Peyer's patch (tissue), 4 donors: ENCODE data around the gene GSDMA. TPM values are rescaled to one million over a fixed set of nuclear protein-coding genes. Genes with fewer than 3 reads are reported as not detected.
A peak's percentile ranks its signal among the peaks of the same experiment; 100 is the strongest.

Experiments used
- DNase-seq, 3 donors: peaks; one replicate each; pipeline ENCODE4 v3.0.0-alpha.2; 2017 to 2019
- H3K27ac ChIP-seq, 4 donors: fragments of 200-600 bp; sonication (generic); one replicate each; pipeline ENCODE4 v1.5.1; 2016 to 2019
- H3K27me3 ChIP-seq, 2 donors: fragments of 200-600 bp; sonication (generic); one replicate each; pipeline ENCODE4 v1.5.1; 2019
- H3K36me3 ChIP-seq, 3 donors: fragments of 200-600 bp; sonication (generic); one replicate each; pipeline ENCODE4 v1.5.1; 2016 to 2019
- H3K4me1 ChIP-seq, 4 donors: fragments of 200-600 bp; sonication (generic); one replicate each; pipeline ENCODE4 v1.5.1; 2016 to 2019
- H3K4me3 ChIP-seq, 4 donors: fragments of 200-600 bp; sonication (generic); 1 replicate in 3 of 4; 2 replicates in 1 of 4; pipeline ENCODE4 v1.5.1; 2016 to 2019; ENCODE audit warnings: mild to moderate bottlenecking in 1 of 4
- H3K9me3 ChIP-seq, 4 donors: fragments of 200-600 bp; sonication (generic); one replicate each; pipeline ENCODE4 v1.5.1; 2016 to 2019; ENCODE audit warnings: mild to moderate bottlenecking in 1 of 4
- POLR2A ChIP-seq, 2 donors: fragments of 450-650 bp; IDR thresholded peaks; one replicate each; pipeline ENCODE4 v1.5.1; 2017; ENCODE audit warnings: antibody characterized with exemption in 2 of 2, mild to moderate bottlenecking in 2 of 2, moderate library complexity in 2 of 2
- total RNA-seq, 4 donors: library from RNA; depleted of rRNA; stranded (reverse); fragments of >200 nt; gene quantifications; one replicate each; pipeline ENCODE4 v1.1.0, GENCODE V29; 2016
- TF ChIP-seq, protein P1 (sequence below), 6 experiments: fragments of 450-650 bp in 4 of 6; fragments of 200-600 bp in 2 of 6; sonication (generic) in 1 of 6; IDR thresholded peaks; one replicate each; pipeline ENCODE4 v1.5.1; 2017 to 2019; ENCODE audit warnings: antibody characterized with exemption in 6 of 6, mild to moderate bottlenecking in 3 of 6, moderate library complexity in 1 of 6

Gene GSDMA, protein sequence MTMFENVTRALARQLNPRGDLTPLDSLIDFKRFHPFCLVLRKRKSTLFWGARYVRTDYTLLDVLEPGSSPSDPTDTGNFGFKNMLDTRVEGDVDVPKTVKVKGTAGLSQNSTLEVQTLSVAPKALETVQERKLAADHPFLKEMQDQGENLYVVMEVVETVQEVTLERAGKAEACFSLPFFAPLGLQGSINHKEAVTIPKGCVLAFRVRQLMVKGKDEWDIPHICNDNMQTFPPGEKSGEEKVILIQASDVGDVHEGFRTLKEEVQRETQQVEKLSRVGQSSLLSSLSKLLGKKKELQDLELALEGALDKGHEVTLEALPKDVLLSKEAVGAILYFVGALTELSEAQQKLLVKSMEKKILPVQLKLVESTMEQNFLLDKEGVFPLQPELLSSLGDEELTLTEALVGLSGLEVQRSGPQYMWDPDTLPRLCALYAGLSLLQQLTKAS
- 1 to 10 TPM in 2 of 4 donors, not detected in 2; 1.6 to 3.3 TPM for total RNA-seq

GRCh38 chr17:39962642-39963220, at the start of gene GSDMA:
Gene GSDMA, plus strand, starts transcription at chr17:39963004. Its CDS starts 2,684 bp downstream, at chr17:39965688.
- Histone ChIP-seq H3K36me3 (no peaks in the 10 kb centered on the region), H3K27ac (no peak within 1 kb of the TSS), H3K4me3 (no peak within 1 kb of the TSS), H3K4me1 (no peaks in the 10 kb centered on the region), H3K27me3 (no peaks in the 10 kb centered on the region), H3K9me3 (no peaks in the 10 kb centered on the region)
- DNase-seq, result no peak
- TF ChIP-seq POLR2A (IDR thresholded peaks at IDR 0.05), result no peak
- TF ChIP-seq, protein P1, sequence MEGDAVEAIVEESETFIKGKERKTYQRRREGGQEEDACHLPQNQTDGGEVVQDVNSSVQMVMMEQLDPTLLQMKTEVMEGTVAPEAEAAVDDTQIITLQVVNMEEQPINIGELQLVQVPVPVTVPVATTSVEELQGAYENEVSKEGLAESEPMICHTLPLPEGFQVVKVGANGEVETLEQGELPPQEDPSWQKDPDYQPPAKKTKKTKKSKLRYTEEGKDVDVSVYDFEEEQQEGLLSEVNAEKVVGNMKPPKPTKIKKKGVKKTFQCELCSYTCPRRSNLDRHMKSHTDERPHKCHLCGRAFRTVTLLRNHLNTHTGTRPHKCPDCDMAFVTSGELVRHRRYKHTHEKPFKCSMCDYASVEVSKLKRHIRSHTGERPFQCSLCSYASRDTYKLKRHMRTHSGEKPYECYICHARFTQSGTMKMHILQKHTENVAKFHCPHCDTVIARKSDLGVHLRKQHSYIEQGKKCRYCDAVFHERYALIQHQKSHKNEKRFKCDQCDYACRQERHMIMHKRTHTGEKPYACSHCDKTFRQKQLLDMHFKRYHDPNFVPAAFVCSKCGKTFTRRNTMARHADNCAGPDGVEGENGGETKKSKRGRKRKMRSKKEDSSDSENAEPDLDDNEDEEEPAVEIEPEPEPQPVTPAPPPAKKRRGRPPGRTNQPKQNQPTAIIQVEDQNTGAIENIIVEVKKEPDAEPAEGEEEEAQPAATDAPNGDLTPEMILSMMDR (IDR thresholded peaks at IDR 0.05), result no peak

DNA sequence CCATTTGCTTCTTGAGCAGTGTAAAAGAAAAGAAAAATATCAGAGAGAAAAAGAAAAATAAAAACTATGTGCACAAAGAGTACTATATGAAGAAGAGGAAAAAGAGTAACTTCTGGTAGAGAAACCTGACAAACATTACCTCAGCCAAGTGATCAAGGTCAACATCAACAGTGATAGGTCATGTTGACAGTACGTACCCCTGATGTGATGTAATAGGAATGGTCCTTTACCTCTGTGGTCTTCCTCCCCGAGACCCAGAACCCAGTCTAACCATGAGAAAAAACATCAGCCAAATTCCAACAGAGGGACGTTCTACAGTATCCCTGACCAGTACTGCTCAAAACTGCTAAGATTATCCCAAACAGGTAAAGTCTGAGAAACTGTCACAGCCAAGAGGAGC, 48.8 kb upstream of the GSDMA start:
- Histone ChIP-seq H3K4me1 (peaks cover 0 to 10% (median 0%) of the 10 kb centered on the region in 4 donors), H3K4me3 (no peak overlapping the region), H3K36me3 (peaks cover 0 to 41% (median 0%) of the 10 kb centered on the region in 3 donors), H3K27me3 (no peaks in the 10 kb centered on the region), H3K27ac (no peak overlapping the region), H3K9me3 (no peaks in the 10 kb centered on the region)
- TF ChIP-seq, protein P1 (IDR thresholded peaks at IDR 0.05), result no peak
- no peak for TF ChIP-seq POLR2A (IDR thresholded peaks at IDR 0.05)
- DNase-seq, result no peak

GRCh38 chr17:39915559-39915958, 47.2 kb upstream of the GSDMA start:
- peak overlapping the region in 2 of 4 donors; percentile 15 to 89 for H3K27ac ChIP-seq
- TF ChIP-seq, protein P1 (IDR thresholded peaks at IDR 0.05), result no peak
- no peak for TF ChIP-seq POLR2A (IDR thresholded peaks at IDR 0.05)

DNA sequence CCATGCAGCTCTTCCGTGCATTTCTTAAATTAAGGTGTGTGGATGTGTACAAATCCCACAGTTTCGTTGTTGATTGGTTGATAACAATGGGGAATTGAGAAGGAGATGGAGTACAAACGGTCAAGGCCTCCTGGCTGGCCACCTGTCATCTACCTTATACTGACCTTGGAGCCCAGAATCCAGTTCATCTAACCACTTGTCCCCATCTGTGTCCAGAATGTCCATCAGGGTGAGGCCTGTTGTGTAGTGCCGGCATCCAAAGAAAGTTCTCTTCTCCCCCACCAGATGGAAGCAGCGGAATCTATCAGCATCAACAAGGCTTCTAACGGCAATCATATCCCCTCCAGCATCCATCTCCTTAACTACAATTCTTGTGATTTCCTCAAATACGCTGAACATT, 45.9 kb upstream of the GSDMA start:
- Histone ChIP-seq H3K36me3 (peaks cover 0 to 36% (median 0%) of the 10 kb centered on the region in 3 donors), H3K27ac (peak overlapping the region in 3 of 4 donors; percentile 41 to 89 (median 86)), H3K4me1 (peaks cover 0 to 25% (median 0%) of the 10 kb centered on the region in 4 donors), H3K9me3 (no peaks in the 10 kb centered on the region), H3K27me3 (no peaks in the 10 kb centered on the region), H3K4me3 (peak overlapping the region in 2 of 4 donors; percentile 44 to 49)
- DNase-seq, result peak in 1 of 3 donors; percentile 20
- TF ChIP-seq, protein P1 (IDR thresholded peaks at IDR 0.05), result peak in 1 of 6 experiments; percentile 17
- no peak for TF ChIP-seq POLR2A (IDR thresholded peaks at IDR 0.05)

More at GRCh38 chr17:39915559-39915958, 47.2 kb upstream of the GSDMA start:
- H3K4me3 ChIP-seq, result peak overlapping the region in 1 of 4 donors; percentile 44
- H3K36me3 ChIP-seq, result peaks cover 0 to 28% (median 0%) of the 10 kb centered on the region in 3 donors
- no peak for DNase-seq
- no peaks in the 10 kb centered on the region for H3K9me3 ChIP-seq
- H3K27me3 ChIP-seq, result no peaks in the 10 kb centered on the region
- peaks cover 0 to 15% (median 0%) of the 10 kb centered on the region in 4 donors for H3K4me1 ChIP-seq

DNA sequence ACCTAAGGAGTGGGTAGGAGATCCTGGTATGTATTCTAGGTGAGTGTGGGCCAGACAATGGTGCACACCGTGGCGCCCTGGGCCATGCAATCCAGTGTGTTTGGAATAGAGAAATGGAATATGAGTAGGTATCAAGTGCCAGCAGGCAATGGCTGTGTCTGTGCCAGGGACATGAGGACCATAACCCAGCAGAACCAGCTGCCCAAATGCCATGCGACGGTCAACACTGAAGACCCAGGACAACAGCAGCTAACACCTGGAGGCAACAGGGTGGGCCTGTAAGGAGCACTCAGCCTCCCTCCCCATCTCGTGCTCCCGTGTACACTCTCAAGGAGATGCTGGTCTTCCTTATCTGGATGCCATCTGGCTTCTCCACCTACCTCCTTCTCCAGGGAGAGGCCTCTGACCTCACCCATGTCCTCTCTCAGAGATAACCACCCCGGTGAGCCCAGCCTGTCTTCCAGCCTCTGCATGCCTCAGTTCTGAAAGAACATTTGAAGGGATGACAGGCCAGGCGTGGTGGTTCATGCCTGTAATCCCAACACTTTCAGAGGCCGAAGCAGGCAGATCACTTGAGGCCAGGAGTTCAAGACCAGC, 43.6 kb upstream of the GSDMA start:
- TF ChIP-seq POLR2A (IDR thresholded peaks at IDR 0.05), result peak in 1 of 2 donors; percentile 19
- TF ChIP-seq, protein P1 (IDR thresholded peaks at IDR 0.05), result no peak
- Histone ChIP-seq H3K27ac (peak overlapping the region in 3 of 4 donors; percentile 72 to 89 (median 86)), H3K36me3 (peaks cover 0 to 38% (median 4%) of the 10 kb centered on the region in 3 donors), H3K4me3 (no peak overlapping the region), H3K9me3 (no peaks in the 10 kb centered on the region), H3K4me1 (peaks cover 0 to 25% (median 0%) of the 10 kb centered on the region in 4 donors), H3K27me3 (no peaks in the 10 kb centered on the region)
- peak in 2 of 3 donors; percentile 59 to 60 for DNase-seq
